ENCODE measurements around the gene ADISSP.

Gene ADISSP

DNA sequence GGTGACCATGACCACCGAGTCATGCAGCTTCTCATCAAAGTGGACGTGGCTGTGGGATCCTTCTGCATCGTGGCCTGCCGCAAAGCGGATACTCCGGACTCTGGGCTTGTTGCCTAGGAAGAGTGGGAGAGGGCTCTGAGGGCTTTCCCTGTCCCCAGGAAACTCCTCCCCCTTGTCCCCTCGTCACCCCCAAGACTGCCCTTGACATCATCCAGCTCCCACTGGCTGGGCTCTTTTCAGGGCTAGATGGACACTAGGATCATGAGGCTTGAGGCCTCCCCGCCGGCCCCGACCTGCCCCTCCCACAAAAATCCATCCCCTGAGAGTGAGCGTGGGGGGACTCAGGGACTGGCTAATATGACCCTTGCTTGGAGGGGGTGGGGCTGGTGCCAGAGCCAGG is 9.0 kb downstream of the ADISSP start:
- TF ChIP-seq FOXP2 (optimal IDR thresholded peaks at IDR 0.05; ENCODE audit: borderline replicate concordance, extremely low read depth, extremely low read length, insufficient read depth): no peak
- TF ChIP-seq TAF1 (IDR thresholded peaks at IDR 0.05; ENCODE audit: borderline replicate concordance, insufficient read depth, low read length): no peak
- TF ChIP-seq, protein P1, sequence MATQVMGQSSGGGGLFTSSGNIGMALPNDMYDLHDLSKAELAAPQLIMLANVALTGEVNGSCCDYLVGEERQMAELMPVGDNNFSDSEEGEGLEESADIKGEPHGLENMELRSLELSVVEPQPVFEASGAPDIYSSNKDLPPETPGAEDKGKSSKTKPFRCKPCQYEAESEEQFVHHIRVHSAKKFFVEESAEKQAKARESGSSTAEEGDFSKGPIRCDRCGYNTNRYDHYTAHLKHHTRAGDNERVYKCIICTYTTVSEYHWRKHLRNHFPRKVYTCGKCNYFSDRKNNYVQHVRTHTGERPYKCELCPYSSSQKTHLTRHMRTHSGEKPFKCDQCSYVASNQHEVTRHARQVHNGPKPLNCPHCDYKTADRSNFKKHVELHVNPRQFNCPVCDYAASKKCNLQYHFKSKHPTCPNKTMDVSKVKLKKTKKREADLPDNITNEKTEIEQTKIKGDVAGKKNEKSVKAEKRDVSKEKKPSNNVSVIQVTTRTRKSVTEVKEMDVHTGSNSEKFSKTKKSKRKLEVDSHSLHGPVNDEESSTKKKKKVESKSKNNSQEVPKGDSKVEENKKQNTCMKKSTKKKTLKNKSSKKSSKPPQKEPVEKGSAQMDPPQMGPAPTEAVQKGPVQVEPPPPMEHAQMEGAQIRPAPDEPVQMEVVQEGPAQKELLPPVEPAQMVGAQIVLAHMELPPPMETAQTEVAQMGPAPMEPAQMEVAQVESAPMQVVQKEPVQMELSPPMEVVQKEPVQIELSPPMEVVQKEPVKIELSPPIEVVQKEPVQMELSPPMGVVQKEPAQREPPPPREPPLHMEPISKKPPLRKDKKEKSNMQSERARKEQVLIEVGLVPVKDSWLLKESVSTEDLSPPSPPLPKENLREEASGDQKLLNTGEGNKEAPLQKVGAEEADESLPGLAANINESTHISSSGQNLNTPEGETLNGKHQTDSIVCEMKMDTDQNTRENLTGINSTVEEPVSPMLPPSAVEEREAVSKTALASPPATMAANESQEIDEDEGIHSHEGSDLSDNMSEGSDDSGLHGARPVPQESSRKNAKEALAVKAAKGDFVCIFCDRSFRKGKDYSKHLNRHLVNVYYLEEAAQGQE (IDR thresholded peaks at IDR 0.05; ENCODE audit: insufficient read depth in 1 of 2, low read depth in 2 of 2, low read length in 2 of 2): no peak
- TF ChIP-seq POLR2AphosphoS5 (IDR thresholded peaks at IDR 0.05; ENCODE audit: low read depth, low read length): no peak
- no peak for TF ChIP-seq SIN3A (IDR thresholded peaks at IDR 0.05; ENCODE audit: borderline replicate concordance, insufficient read depth, low read length)

GRCh38 chr20:3757268-3757667 is 10.3 kb downstream of the ADISSP start:
- TF ChIP-seq TAF1 (IDR thresholded peaks at IDR 0.05; ENCODE audit: borderline replicate concordance, insufficient read depth, low read length) (no peak), SIN3A (IDR thresholded peaks at IDR 0.05; ENCODE audit: borderline replicate concordance, insufficient read depth, low read length) (no peak), FOXP2 (optimal IDR thresholded peaks at IDR 0.05; ENCODE audit: borderline replicate concordance, extremely low read depth, extremely low read length, insufficient read depth) (no peak), POLR2AphosphoS5 (IDR thresholded peaks at IDR 0.05; ENCODE audit: low read depth, low read length) (no peak)
- TF ChIP-seq, protein P1 (IDR thresholded peaks at IDR 0.05; ENCODE audit: insufficient read depth in 1 of 2, low read depth in 2 of 2, low read length in 2 of 2): no peak

GRCh38 chr20:3755814-3756480 is 11.6 kb downstream of the ADISSP start:
- TF ChIP-seq, protein P1 (IDR thresholded peaks at IDR 0.05; ENCODE audit: insufficient read depth in 1 of 2, low read depth in 2 of 2, low read length in 2 of 2): no peak
- no peak for TF ChIP-seq TAF1 (IDR thresholded peaks at IDR 0.05; ENCODE audit: borderline replicate concordance, insufficient read depth, low read length)
- TF ChIP-seq FOXP2 (optimal IDR thresholded peaks at IDR 0.05; ENCODE audit: borderline replicate concordance, extremely low read depth, extremely low read length, insufficient read depth): no peak
- TF ChIP-seq SIN3A (IDR thresholded peaks at IDR 0.05; ENCODE audit: borderline replicate concordance, insufficient read depth, low read length): no peak
- no peak for TF ChIP-seq POLR2AphosphoS5 (IDR thresholded peaks at IDR 0.05; ENCODE audit: low read depth, low read length)

GRCh38 chr20:3755269-3755668 is 12.3 kb downstream of the ADISSP start:
- TF ChIP-seq TAF1 (IDR thresholded peaks at IDR 0.05; ENCODE audit: borderline replicate concordance, insufficient read depth, low read length) (no peak), FOXP2 (optimal IDR thresholded peaks at IDR 0.05; ENCODE audit: borderline replicate concordance, extremely low read depth, extremely low read length, insufficient read depth) (no peak), POLR2AphosphoS5 (IDR thresholded peaks at IDR 0.05; ENCODE audit: low read depth, low read length) (no peak), SIN3A (IDR thresholded peaks at IDR 0.05; ENCODE audit: borderline replicate concordance, insufficient read depth, low read length) (no peak)
- TF ChIP-seq, protein P1 (IDR thresholded peaks at IDR 0.05; ENCODE audit: insufficient read depth in 1 of 2, low read depth in 2 of 2, low read length in 2 of 2): no peak
